Activated CD4-positive, CD25-positive, alpha-beta regulatory T cell treated with anti-CD3 and anti-CD28 coated beads, Interleukin-2, amount 50 U/mL, for 24 hours (primary cell): ENCODE results near the gene TEAD1.
"Not testable (repeated sequence)": the region's sequence is repeated elsewhere in the genome, so short reads cannot be mapped to it uniquely, and the experiment has no call there.

Source experiments
- ATAC-seq, 2 donors: fragments of 150-1000 bp; cut with Tn5 transposase; one replicate each; pipeline ENCODE4 v1.10.0; 2021; ENCODE audit warnings: mild to moderate bottlenecking in 1 of 2, moderate library complexity in 1 of 2

The TEAD1 gene

GRCh38 chr11:12744826-12745502 is 70.7 kb downstream of the TEAD1 start:
- ATAC-seq, result no peak

- no peak for ATAC-seq
Measured at GRCh38 chr11:12745787-12746186, 71.6 kb downstream of the TEAD1 start.

- ATAC-seq, result no peak
Measured at GRCh38 chr11:12746593-12747097, 72.4 kb downstream of the TEAD1 start.

- ATAC-seq, result no peak
Measured at GRCh38 chr11:12748561-12748960, 74.3 kb downstream of the TEAD1 start.

- ATAC-seq, result no peak
Measured at GRCh38 chr11:12749442-12749841, 75.2 kb downstream of the TEAD1 start.

GRCh38 chr11:12750181-12750580 is 76.0 kb downstream of the TEAD1 start:
- ATAC-seq, result no peak

GRCh38 chr11:12752868-12753524 is 78.8 kb downstream of the TEAD1 start:
- no peak for ATAC-seq

- no peak for ATAC-seq
Measured at GRCh38 chr11:12754021-12754420, 79.8 kb downstream of the TEAD1 start.

GRCh38 chr11:12754582-12755234 is 80.5 kb downstream of the TEAD1 start:
- ATAC-seq, result no peak

- ATAC-seq, result no peak
Measured at GRCh38 chr11:12755510-12756453, 81.6 kb downstream of the TEAD1 start.

GRCh38 chr11:12756454-12756806 is 82.2 kb downstream of the TEAD1 start:
- no peak for ATAC-seq

GRCh38 chr11:12756867-12757266 is 82.6 kb downstream of the TEAD1 start:
- ATAC-seq, result no peak

GRCh38 chr11:12757416-12757815 is 83.2 kb downstream of the TEAD1 start:
- ATAC-seq, result no peak

- ATAC-seq, result not testable (repeated sequence)
Measured at GRCh38 chr11:12758117-12758516, 83.9 kb downstream of the TEAD1 start.

GRCh38 chr11:12761029-12761428 is 86.8 kb downstream of the TEAD1 start:
- ATAC-seq, result no peak

GRCh38 chr11:12762278-12762677 is 88.1 kb downstream of the TEAD1 start:
- no peak for ATAC-seq

- ATAC-seq, result no peak
Measured at GRCh38 chr11:12762696-12763324, 88.6 kb downstream of the TEAD1 start.

GRCh38 chr11:12764187-12764914 is 90.1 kb downstream of the TEAD1 start:
- no peak for ATAC-seq

- ATAC-seq, result no peak
Measured at GRCh38 chr11:12765428-12765827, 91.2 kb downstream of the TEAD1 start.

GRCh38 chr11:12767027-12767426 is 92.8 kb downstream of the TEAD1 start:
- ATAC-seq, result no peak

GRCh38 chr11:12767577-12767976 is 93.4 kb downstream of the TEAD1 start:
- ATAC-seq, result no peak
